HG03097 (cell line): Measurements from ENCODE around the gene MCC.
A peak's percentile ranks its signal among the peaks of the same experiment; 100 is the strongest.

ENCODE experiments used
- ATAC-seq: cut with Tn5 transposase; IDR thresholded peaks from one replicate; pipeline ENCODE4 v1.9.1; 2021; ENCODE audit not compliant: unreplicated experiment, low FRiP score

The MCC gene

DNA sequence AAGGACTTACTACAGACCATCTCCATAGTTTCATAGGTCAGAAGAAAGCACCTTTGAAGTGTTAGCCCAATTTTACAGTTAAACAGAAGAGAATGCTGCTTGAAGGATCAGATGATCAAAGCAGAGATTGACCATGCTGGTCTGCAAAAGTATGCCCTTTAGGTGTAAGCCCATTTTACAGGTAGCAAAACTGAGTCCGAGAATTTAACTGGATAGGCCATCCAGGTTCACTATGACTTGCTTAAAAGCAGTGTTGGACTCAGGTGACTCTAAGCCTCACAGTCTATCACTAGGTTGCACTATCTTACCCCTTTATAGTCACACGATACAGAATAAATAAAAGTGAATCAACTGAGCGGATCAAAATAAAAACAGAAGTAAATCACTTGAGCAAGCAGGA is 299.0 kb downstream of the MCC start:
- no peak for ATAC-seq

DNA sequence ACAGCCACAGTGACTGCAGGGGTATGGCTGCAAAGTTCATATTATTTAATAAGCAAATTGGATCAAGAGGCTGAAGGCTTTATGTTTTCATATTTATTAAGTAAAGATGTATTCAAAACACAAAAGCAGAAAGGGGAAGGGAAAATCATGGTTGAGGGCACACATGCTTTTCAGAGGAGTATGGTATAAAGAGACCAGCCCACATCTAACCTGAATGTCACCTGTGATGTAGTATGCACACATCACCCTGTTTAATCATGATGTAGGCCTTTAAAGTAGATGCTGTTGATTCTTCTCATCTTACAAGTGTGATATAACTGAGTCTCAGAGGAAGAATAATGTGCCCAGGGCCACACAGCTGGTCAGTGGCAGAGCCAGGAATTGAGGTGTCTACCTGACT is 299.8 kb downstream of the MCC start:
- no peak for ATAC-seq

DNA sequence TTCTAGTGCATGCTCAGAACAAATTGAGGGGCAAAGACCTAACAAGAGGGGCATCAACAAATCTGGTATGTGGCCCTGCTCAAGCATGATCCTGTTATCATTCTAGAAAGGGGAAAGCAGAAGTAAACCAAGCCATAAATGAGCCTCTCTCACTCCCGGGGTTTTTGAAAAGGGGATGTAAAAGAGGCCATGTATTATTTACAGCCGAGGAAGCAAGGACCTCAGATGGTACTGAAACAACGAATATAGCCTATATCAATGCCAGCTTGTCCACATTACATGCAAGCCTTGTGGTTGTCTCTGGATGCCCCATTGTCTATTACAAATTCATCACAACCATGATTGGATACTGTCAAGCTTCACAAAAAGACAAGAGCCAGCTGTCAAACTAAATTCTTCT is 300.3 kb downstream of the MCC start:
- ATAC-seq: no peak

DNA sequence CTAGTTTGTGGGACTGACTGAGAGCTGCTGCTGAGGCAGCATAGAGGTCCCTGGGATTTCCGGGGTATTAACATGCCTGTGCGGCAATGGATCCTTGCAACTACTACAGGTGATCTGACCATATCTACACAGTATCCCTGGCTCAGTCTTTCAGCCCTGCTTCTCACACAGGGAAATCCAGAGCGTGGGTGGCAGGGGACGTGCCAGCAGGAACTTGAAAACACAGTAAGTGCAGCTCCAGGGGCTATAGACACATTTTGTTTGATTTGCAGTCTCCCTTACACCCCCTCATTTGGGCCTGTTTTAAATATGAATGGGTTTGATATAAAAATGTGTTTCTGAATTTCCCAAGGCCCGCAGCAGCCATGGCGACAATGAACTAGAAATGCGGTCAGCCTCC is 302.2 kb downstream of the MCC start:
- ATAC-seq: no peak

DNA sequence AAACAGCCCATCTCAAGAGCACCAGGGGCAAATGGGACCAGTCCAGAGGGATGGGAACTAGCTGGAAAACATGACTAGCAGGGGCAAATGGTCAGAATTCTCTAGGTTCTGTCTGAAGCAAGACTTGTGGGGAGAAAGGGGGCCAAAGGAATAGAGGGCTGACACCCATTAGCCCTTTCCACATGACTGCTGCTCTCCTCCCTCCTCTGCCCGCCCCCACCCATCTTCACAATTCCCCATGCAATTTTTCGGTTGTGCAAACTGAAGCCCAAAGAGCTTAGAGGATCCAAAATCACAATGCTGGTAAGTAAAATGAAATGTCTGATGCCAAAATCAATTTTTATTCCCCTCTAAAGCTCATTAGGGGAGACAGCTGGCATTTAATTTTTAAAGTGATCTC is 304.6 kb downstream of the MCC start:
- ATAC-seq: no peak

DNA sequence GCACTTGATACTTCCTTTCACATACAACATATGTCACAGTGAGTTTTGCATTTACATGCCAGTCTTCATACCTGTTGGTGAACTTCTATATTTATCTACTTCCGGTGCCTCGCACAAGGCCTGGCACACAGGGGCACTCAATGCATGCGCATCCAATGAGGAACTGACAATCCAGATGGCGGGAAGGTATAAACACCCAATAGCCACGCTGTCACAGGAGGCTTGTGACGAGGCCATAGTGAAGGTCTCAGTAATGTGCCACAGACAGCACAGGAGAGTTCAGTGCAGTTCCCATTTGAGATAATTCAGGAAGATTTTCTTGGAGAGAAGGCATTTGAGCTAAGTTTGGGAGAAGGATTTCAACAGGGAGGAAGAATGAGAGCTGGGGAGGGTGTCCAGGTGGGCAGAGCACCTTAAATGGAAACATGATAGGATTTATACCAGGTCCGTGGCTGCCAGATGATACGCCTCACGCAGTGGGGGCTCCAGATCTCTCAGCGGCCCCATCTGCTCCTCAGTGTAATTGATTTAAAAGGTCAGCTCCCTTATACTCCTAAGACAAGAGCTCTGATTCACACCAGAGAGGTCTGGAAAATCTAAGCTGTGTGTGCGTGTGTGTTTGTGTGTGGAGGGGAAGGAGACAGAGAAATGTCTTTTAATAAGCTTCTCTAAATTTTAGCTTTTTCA is 305.5 kb downstream of the MCC start:
- no peak for ATAC-seq

DNA sequence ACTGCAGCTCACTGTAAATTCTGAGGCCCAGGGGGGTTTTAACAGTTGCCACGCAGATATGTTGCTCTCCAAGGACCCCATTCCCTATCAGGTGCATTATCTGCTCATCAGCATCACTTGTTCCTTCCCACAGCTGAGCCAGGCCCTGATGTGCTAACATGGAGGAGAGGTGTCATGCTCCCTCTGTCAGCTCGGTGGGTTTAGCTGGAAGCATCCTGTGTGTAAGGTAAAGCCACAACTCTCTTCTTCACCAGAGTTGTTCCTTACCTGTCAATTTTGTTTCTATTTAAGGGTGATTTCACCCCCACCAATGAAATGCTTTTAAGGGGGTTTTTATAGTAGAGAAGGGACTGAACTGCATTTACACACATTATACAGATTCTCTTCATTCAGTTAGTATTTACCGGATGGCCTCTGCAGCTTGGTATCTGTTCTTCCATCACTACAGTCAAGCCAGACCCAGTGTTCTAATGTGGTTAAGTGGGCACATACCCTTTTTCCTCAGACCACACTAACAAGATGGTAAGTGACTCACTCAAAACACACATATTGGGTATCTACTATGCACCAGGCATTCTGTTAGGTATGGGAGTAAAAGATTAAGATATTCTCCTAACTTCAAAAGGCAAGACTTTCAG is 306.3 kb downstream of the MCC start:
- ATAC-seq: no peak

DNA sequence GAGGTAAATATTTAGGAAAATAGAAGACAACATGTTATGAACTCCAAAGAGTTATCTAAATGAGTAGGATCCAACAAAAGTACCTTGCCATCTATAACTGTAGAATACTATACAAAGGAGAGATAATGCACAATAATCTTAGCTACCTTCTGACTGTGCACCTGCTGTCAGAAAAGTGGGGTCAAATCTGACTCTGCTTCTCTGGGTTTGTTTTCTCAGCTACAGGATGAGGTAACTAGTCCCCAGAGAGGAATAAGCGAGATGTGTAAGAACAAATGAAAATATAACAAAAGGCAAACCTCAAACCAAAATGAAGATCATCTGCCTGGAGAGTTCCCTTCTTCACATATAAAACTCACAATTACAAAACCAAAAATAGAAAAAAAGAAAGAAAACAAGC is 306.8 kb downstream of the MCC start:
- no peak for ATAC-seq

DNA sequence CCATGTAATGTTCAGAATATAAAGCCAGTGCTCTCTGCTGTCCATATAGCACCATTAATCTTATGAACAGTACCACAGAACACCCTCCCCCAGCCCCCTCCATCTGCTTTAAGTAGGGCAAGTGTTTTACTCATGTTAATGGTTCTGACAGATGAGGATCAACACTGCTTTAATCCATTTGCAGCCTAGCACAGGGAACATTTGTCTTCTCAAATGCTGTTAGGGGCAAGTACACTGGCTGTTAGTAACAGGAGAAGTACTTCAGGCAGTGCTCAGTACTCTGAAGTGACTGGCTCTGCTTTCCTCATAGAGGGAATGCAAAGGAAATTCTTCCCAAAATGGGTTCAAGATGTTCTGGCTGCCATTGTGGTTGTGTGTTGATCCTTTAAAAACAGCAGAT is 309.1 kb downstream of the MCC start:
- no peak for ATAC-seq

DNA sequence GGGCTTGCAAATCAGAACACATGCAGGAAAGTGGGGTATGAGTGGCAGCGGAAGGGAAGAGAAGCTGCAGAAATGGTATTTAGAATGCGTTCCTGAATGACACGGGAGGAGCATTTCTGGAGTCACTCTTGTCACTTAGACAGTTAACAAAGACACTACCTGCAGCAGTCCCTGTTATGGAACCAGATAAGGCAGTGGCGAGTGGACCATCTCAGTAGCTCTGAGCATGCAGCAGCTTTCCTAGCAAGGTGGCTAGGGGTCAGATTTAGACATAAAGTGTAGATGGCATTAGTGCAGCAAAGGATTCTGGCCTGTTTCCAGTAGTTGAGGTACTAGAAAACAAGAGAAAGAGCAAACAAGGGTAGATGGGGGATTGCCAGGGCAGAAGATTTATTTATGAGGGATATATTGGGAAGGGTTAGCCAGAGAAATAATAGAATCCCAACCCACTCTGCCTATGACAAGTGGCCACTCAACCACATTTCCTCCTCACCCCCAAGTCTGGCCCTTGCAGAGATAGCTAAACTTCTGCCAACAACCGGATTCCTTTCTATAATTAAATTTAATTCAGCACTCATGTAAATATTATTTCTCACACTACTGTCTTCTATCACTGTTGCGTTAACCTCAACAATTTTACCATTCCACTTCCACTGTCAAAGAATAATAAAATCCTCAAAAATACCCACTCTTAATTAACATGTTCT is 310.0 kb downstream of the MCC start:
- ATAC-seq: no peak

DNA sequence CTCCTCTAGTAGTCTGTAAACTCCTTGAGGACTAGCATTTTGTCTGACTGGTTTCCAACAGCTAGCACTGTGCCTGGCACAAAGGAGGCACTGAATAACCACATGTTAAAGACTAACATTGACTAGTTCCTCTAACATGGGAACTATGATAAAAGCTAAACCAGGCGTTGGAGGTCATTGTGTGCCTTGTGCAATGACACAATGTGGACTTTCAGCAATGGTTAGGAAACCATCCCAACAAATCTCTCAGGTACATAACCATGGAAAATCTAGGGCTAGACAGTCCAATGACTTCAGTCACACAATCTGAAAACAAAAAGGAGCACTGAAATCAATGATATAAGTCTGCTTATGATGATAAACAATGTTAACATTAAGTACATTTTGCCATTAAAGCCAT is 311.0 kb downstream of the MCC start:
- no peak for ATAC-seq

DNA sequence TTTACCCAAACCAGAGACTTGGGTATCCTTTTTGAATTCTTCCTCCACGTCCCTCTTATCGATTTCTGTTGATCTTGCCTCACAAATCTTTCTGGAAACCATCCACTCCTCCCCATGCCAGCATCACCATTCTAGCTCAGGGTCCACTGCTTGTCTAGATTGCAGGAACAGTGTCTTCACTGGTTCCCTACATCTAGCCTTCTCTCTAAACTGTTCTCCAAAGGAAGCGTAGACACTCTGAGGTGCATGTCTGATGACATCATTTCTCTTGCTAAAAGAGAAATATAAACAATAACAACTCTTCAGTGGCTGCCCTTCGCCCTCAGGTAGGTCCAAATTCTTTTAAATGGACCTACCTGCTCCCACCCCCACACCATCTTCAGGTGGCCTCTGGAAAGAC is 311.5 kb downstream of the MCC start:
- no peak for ATAC-seq

DNA sequence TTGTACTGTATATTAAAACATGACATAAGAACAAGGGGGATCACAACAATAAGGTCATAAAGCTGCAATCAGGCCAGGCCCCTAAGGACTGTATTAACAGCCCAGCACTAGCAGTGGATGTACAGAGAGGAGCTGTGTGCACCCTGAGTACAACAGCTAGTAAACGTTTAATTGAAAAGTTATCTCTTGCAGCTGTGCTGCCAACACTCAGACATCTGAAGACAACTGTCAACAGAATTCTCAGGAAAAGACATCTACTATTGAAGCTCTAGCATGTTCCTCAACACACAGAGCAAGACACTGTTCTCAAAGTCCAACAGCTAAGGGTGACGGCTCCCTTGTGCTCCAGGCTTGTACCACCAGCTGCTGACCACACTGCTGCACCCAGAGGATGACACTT is 312.1 kb downstream of the MCC start:
- ATAC-seq: no peak

DNA sequence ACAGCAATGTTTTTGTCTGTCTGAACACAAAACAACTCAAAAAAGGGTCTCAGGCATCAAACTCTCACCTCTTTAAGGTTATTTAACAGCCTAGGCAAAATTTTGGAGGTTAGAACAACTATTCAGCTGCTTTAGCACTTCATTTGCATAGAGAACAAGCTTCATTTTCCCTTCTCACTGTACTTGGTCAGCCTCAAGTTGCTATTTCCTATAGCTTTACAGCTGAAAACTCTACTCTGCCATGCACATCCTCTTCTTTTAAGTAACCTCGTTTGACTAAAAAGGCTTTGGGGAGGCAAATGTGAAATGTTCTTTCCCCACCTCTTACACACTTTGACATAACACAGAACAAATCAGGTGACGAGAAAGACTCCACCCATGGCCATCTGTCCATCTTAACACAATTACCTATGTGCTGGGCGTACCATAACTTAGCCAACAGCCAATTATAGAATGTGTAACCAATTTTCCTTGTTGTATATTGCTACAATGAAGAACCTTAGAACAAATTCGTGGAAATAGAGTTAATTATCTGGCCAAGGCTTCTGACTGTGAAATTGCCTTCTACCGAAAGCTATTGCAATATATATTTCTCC is 315.9 kb downstream of the MCC start:
- ATAC-seq: peak; percentile 50

DNA sequence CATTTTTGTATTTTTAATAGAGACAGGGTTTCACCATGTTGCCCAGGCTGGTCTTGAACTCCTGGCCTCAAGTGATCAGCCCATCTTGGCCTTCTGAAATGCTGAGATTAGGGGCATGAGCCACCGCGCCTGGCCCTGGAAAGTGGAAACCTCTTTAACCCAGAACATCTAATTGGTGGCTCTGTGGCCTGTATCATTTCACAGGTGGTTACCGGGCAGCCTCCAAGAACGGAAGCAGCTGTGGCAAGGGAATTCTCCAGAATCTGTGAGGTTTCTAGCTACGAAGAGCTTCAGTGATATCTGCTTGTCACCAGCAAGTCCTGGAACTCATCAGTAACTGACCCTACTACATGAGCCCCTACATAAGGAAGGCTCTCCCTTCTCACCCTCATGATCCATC is 316.7 kb downstream of the MCC start:
- ATAC-seq: no peak

DNA sequence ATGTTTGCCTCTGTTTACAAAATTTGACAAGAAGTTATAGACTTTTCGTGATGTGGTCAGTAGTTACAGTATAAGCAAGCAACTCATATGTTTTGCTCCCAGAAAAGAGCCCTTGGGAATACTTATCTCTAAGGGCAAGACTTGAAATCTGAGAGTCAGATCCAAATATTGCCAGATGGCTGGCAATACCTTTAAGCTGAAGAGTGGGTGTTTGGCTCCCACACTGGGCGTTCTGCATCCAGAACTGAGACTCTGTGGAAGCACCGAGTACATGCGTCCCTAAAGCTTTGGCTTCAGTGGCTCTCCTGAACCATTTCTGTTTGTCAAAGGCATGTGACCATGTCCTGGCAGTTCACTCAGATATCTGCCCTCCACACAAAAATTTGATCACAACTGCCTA is 317.5 kb downstream of the MCC start:
- no peak for ATAC-seq

DNA sequence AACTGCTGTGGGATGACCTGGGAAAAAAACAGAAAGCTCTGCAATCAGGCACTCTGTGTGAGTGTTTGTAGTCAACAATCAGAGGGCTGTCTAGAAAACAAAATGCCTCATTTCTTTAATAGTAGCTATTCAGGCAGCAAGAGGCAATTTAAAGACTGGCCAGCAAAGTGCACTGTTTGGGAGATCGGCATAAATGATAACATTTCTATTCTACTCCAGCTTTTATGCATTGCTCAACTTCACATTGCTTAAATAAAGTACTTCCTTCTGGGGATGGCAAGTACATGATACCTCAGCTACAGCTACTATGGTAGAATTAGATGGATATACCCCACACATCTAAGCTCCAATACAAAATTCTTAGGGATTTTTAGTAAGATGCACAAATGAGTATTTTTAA is 318.5 kb downstream of the MCC start:
- no peak for ATAC-seq

DNA sequence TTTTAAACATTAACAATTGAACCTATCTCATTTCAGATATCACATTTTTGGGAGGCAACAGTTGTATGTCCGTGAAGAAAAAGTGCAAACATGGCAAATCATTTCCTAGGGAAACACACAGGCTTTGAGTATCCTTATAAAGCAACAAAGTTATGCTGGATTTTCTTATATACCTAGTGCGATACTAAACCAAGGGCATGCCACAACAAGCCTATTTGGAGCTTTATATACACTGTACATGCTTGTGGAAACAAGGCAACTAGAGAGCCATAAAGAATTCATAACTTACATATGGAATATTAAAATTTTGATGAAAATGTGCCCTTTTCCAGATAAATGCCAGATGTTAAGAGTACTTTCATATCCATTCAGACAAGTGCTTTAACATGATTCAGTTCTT is 320.3 kb downstream of the MCC start:
- ATAC-seq: no peak

DNA sequence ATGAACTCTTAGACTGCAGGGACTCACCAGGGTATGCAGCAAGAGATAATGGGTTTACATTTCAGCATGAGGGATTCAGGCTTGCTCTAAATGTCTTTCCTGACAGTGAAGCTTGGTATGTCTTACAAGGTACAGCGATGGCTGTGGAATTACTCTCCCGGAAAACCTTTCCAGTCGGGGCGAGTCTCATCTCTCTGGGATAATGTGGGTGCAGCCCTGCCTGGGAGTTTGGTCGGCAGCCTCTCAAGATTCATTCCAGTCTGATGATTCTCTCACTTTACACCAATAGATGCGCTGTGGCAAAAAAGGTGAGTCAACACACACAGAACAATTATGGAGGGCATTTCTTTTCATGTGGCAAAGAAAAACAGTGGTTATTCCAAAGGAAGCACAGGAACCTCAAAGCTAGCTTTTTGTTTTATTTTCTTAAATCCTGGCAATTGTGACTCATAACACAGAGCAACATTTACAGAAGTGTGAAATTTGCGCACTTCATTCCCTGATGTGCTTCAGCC is 321.3 kb downstream of the MCC start:
- ATAC-seq: no peak

DNA sequence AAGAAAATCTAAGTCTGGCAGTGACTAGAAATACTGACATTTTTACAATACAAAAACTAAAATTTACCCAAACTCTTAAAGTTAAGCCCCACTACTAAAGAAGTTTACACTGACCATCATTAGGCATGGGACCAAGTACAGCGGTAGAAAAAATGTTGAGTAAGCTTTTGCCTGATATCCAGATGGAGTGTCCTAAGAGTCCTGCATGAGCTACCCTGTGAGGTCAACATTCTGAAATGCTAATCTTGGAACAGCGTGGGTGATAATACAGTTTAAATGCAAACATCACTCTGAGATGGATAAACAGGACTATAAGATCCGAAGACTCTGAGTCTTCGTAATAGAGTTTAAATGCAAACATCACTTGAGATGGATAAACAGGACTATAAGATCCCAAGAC is 322.0 kb downstream of the MCC start:
- ATAC-seq: no peak

DNA sequence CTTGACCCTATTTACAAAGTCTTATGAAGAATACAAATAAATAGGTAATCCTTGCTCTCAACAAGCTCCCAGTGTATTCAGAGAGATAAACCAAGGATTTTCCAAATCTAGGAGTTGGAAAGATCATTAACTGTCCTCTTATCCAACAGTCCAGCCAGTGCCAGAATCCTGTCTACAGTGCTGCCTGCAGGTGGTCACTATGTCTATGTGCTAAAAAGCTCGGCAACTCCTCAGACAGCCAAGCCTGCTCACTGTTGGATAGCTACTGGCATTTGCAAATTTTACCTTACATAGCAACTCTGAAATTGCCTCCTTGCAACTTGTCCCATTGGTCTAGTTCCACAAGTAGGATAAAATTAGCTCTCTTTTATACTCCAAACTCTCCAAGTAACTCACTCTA is 324.2 kb downstream of the MCC start:
- no peak for ATAC-seq

DNA sequence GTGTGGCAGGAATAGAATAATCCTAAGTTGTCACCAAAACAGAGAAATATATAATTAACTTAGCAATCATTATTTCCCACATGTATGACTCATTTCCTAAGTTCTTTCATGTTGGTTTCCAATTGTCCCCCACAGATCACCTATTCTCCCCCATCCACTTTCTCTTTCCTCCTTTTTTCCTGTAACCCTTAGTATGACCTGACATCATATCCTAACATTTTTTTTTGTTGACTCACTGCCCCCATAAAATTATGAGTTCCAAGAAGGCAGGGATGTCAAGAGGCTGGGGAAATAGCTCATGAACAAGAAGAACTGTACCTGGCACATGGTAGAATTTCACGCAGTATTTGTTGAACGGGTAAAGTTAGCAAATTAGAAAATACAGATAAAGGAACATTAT is 324.9 kb downstream of the MCC start:
- no peak for ATAC-seq
